Kidney (tissue), 14 donors: ENCODE data around the gene MSI2. TPM values are rescaled to one million over a fixed set of nuclear protein-coding genes. Genes with fewer than 3 reads are reported as not detected.

ENCODE experiments used
- DNase-seq, 5 donors: peaks; one replicate each; pipeline ENCODE4 v3.0.0-alpha.2; 2013 to 2020
- FAIRE-seq: peaks from 2 replicates; lab custom pipeline; 2012; peaks lifted over from hg19 to GRCh38; lab: Jason Lieb, UNC
- H3K27ac ChIP-seq, 2 donors: one replicate each; pipeline ENCODE4 v1.7.0; 2013; ENCODE audit warnings: low read depth in 2 of 2, low read length in 2 of 2, inconsistent platforms in 1 of 2
- H3K27me3 ChIP-seq: one replicate; pipeline ENCODE4 v1.7.1; 2013; ENCODE audit warnings: low read length, inconsistent platforms; ENCODE audit not compliant: control insufficient read depth, insufficient read depth
- H3K36me3 ChIP-seq, 3 donors: one replicate each; pipeline versions ENCODE4 v1.7.0 to v1.7.1; 2013; ENCODE audit warnings: low read length in 3 of 3, control low read depth in 1 of 3, inconsistent platforms in 1 of 3; ENCODE audit not compliant: insufficient read depth in 3 of 3, control insufficient read depth in 2 of 3
- H3K4me1 ChIP-seq, 3 donors: one replicate each; pipeline versions ENCODE4 v1.7.0 to v1.7.1; 2013; ENCODE audit warnings: low read length in 3 of 3, inconsistent platforms in 1 of 3, low read depth in 1 of 3; ENCODE audit not compliant: control insufficient read depth in 2 of 3, insufficient read depth in 2 of 3
- H3K4me3 ChIP-seq, 3 donors: one replicate each; pipeline versions ENCODE4 v1.7.0 to v1.8.1; 2013; ENCODE audit warnings: low read length in 3 of 3, control low read depth in 1 of 3, inconsistent platforms in 1 of 3
- H3K9ac ChIP-seq, 3 donors: one replicate each; pipeline versions ENCODE4 v1.7.0 to v1.7.1; 2013; ENCODE audit warnings: low read length in 3 of 3, control low read depth in 1 of 3, inconsistent platforms in 1 of 3
- H3K9me3 ChIP-seq, 3 donors: one replicate each; pipeline versions ENCODE4 v1.7.0 to v1.7.1; 2013; ENCODE audit warnings: low read length in 3 of 3, control low read depth in 1 of 3, inconsistent platforms in 1 of 3; ENCODE audit not compliant: control insufficient read depth in 2 of 3, insufficient read depth in 1 of 3
- intact Hi-C: fragments of 100-400 bp; cut with DNase I; formaldehyde crosslinking; loops from one replicate; pipeline ENCODE4 v1.11.1; 2022
- polyA plus RNA-seq: library from polyadenylated mRNA; stranded (reverse); fragments of 350-450 nt; fragmentation: Illumina TruSeq; extraction: RNeasy Lipid Tissue Mini Kit (QIAGEN cat#74804); gene quantifications from one replicate; pipeline ENCODE4 v1.2.3, GENCODE V29; 2014; ENCODE audit warnings: low read depth, low replicate concordance; ENCODE audit not compliant: insufficient read depth
- total RNA-seq: library from RNA; stranded (reverse); fragmentation: NEBNext Ultra II Directional; extraction: Animal tissue kit (Norgen Biotek cat#: 25700); gene quantifications from one replicate; pipeline ENCODE4 v1.2.1, GENCODE V29; 2021
- TF ChIP-seq, protein P1 (sequence below): IDR thresholded peaks from 3 replicates; pipeline ENCODE4 v1.5.1; 2012; ENCODE audit warnings: mild to moderate bottlenecking, moderate library complexity, borderline replicate concordance; ENCODE audit not compliant: insufficient read depth; ENCODE audit errors: extremely low read depth
- donor health status: control.
- donor health status: control.
- donor health status: control.
- donor health status: control.
- donor health status: control.
- donor health status: DM: yes; HTN: yes; CAD: no.
- donor health status: Normal renal cell carcinoma (clear cell type).

The MSI2 gene
- total and polyA plus RNA-seq, 2 donors from 2014 or later = 69.2 to 151 TPM

DNA sequence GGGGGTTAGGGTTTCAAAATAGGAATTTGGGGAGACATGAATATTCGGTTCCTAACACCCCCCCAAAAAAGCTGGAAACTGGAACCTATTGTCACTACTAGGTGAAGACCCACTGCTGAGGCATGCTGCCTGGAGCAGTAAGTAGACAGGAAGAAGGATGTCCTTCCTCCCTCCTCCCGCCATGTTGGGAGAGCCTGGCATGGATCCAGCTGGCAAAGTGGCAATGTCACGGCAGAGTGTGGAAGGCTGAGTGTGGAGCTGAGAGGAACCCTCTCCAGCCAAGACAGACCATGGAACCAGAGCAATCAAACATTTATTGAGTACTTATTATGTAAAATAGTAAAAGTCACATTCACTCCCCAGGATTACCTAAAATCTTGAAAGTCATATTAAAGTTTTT is 439.7 kb downstream of the MSI2 start:
- H3K9me3 ChIP-seq = no peaks in the 10 kb centered on the region
- H3K9ac ChIP-seq = no peak overlapping the region
- no peaks in the 10 kb centered on the region for H3K36me3 ChIP-seq
- peaks cover 0 to 3% (median 2%) of the 10 kb centered on the region in 3 donors for H3K4me1 ChIP-seq
- no peak for DNase-seq
- H3K27me3 ChIP-seq = no peaks in the 10 kb centered on the region
- H3K27ac ChIP-seq = no peak overlapping the region
- no peak for FAIRE-seq
- H3K4me3 ChIP-seq = no peak overlapping the region
- intact Hi-C loops = no loop called here
- TF ChIP-seq, protein P1, sequence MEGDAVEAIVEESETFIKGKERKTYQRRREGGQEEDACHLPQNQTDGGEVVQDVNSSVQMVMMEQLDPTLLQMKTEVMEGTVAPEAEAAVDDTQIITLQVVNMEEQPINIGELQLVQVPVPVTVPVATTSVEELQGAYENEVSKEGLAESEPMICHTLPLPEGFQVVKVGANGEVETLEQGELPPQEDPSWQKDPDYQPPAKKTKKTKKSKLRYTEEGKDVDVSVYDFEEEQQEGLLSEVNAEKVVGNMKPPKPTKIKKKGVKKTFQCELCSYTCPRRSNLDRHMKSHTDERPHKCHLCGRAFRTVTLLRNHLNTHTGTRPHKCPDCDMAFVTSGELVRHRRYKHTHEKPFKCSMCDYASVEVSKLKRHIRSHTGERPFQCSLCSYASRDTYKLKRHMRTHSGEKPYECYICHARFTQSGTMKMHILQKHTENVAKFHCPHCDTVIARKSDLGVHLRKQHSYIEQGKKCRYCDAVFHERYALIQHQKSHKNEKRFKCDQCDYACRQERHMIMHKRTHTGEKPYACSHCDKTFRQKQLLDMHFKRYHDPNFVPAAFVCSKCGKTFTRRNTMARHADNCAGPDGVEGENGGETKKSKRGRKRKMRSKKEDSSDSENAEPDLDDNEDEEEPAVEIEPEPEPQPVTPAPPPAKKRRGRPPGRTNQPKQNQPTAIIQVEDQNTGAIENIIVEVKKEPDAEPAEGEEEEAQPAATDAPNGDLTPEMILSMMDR = no peak

DNA sequence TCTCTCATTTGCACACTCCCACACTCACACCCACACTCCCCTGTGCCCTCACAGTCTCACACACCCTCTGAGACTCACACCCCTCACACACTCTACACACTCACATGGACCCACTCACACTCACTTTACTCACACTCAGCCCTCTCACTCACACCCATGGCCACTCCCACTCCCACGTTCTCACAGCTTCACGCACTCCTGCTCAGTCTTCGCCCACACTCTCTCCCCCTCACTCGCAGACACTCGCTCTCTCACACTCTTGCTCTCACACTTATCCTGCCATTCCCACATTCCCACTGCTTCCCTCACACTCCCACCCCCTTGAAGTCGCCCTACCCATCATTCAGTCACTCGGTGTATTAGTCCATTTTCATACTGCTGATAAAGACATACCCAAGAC is 440.9 kb downstream of the MSI2 start:
- Histone ChIP-seq H3K27ac (no peak overlapping the region), H3K4me3 (no peak overlapping the region), H3K4me1 (peaks cover 0 to 3% (median 2%) of the 10 kb centered on the region in 3 donors), H3K27me3 (no peaks in the 10 kb centered on the region), H3K36me3 (no peaks in the 10 kb centered on the region), H3K9ac (no peak overlapping the region), H3K9me3 (no peaks in the 10 kb centered on the region)
- DNase-seq (no peak), FAIRE-seq (no peak)
- intact Hi-C loops = no loop called here
- TF ChIP-seq, protein P1 = no peak

DNA sequence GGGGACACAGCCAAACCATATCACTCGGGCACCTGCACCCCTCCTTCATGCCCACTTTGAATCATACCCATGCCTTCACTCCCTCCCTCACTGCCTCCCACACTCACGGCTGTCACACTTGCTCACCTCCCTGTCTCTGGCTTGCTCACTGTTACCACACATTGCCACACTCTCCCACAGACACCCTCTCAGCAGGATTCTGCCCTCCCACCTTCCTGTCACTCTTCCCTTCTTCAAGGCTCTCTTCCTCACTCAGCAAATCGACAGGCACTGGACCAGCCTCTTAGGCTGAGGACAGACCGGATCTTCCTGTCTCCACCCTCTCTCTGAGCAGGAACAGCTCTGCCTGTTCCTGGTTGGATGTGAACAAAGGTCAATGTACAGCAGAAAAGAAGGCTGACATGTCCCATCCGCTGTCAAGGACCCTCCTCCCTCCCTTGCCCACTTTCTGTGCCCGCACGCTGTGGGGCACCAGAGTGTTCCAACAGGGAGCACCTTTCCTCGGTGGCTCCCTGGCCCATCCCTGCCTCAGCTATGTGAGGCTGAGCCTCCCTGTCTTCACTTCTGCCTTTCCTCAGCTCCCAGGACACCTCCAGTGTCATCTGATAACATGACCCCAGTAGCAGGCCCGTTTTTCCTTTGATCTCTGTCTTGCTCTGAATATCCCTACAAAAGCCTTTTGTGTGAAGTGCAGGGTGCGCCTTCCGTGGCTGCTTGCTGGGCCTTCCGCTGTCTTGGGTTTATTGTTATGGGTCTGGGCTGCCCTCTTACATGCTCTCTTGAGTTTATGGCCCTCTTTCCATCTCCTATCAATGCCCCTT is 441.8 kb downstream of the MSI2 start:
- H3K9ac ChIP-seq = no peak overlapping the region
- TF ChIP-seq, protein P1 = no peak
- H3K36me3 ChIP-seq = no peaks in the 10 kb centered on the region
- DNase-seq (no peak), FAIRE-seq (no peak)
- H3K9me3 ChIP-seq = no peaks in the 10 kb centered on the region
- no peak overlapping the region for H3K4me3 ChIP-seq
- H3K4me1 ChIP-seq = peaks cover 0 to 3% (median 2%) of the 10 kb centered on the region in 3 donors
- no peaks in the 10 kb centered on the region for H3K27me3 ChIP-seq
- no peak overlapping the region for H3K27ac ChIP-seq
- intact Hi-C loops = no loop called here
